Spinal cord (tissue), 10 donors: ENCODE data around the gene MCC. TPM values are rescaled to one million over a fixed set of nuclear protein-coding genes. Genes with fewer than 3 reads are reported as not detected.

Source experiments
- DNase-seq, 6 donors: peaks; one replicate each; pipeline versions ENCODE4 v3.0.0 to v3.0.0-alpha.2; 2013 to 2015; ENCODE audit warnings: low spot score in 6 of 6, low read depth in 4 of 6
- H3K27ac ChIP-seq: one replicate; pipeline ENCODE4 v1.5.1; 2013; ENCODE audit warnings: low read depth, low read length, control low read depth
- H3K27me3 ChIP-seq: one replicate; pipeline ENCODE4 v1.6.1; 2013; ENCODE audit warnings: low read length; ENCODE audit not compliant: control insufficient read depth, insufficient read depth
- H3K36me3 ChIP-seq: one replicate; pipeline ENCODE4 v1.6.1; 2013; ENCODE audit warnings: low read length; ENCODE audit not compliant: control insufficient read depth, insufficient read depth
- H3K4me1 ChIP-seq: one replicate; pipeline ENCODE4 v1.6.1; 2013; ENCODE audit warnings: low read length; ENCODE audit not compliant: control insufficient read depth, insufficient read depth
- H3K4me3 ChIP-seq: one replicate; pipeline ENCODE4 v1.5.1; 2013; ENCODE audit warnings: low read depth, low read length, control low read depth
- H3K9me3 ChIP-seq: one replicate; pipeline ENCODE4 v1.6.1; 2013; ENCODE audit warnings: low read length; ENCODE audit not compliant: control insufficient read depth, insufficient read depth
- WGBS: methylation state at CpG from one replicate; pipeline ENCODE4 v1.1.5; 2013; ENCODE audit warnings: missing lambda C conversion rate; ENCODE audit not compliant: insufficient coverage; 5-methylcytosine and 5-hydroxymethylcytosine counted together
- polyA plus RNA-seq, 2 donors: library from polyadenylated mRNA; unstranded; fragments of 120-200 nt; gene quantifications; one replicate each; pipeline ENCODE4 v1.2.1, GENCODE V29; 2013; ENCODE audit not compliant: insufficient read length in 2 of 2
- total RNA-seq, 2 donors: library from RNA; depleted of rRNA in 1 of 2; stranded (reverse); fragments of 120-200 nt in 1 of 2; fragments of >200 nt in 1 of 2; gene quantifications; one replicate each; pipeline versions ENCODE4 v1.2.3 to v1.2.4, GENCODE V29; 2013 to 2014
- donor health status: healthy.

MCC gene
- total and polyA plus RNA-seq, 4 donors: 19.2 to 31.7 (median 26.6) TPM

DNA sequence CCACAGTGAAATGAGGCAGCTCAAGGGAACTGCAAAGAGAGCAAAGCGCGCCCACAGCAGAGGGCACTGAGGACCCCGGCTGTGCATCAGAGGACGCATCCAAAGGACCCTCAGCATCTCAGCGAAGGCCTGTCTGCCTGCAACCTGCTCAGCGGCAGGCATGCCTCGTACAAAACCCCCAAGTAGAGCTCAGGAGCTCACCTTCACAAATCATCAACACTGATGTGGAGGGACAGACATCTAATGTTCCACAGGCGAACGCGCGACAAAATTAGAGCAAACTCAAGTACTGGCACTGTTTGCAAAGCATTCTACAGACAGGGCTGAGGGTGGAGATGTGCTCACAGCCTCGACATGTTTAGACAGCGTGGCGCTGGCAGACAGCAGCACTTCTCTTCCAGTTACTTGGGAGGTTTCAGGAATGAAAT lies 430.7 kb downstream of the MCC start:
- Histone ChIP-seq H3K27me3 (no peaks in the 10 kb centered on the region), H3K27ac (no peak overlapping the region), H3K4me1 (peaks cover 43% of the 10 kb centered on the region), H3K4me3 (no peak overlapping the region), H3K9me3 (no peaks in the 10 kb centered on the region), H3K36me3 (peaks cover 10% of the 10 kb centered on the region)
- peak in 2 of 6 donors; percentile 51 to 80 for DNase-seq
- 60% methylated on average over 5 of the region's 14 CpGs for WGBS

DNA sequence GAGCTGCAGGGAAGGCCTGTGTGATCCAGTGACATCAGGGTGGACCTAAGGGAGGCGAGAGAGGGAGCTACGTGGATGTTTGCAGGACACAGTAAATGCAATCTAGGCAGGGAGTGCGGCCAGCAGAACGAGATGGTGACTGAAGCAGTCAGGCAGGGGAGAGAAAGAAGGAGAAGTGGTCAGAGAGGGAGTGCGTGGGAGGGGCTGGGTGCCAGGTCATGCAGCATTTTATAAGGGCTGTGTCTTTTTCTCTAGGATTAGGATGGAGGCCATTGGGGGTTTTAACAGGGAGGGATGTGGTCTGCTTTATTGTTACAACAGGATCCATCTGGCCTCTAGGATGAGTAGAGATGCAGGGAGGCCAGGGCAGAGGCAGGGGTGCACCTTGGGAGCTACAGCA lies 431.3 kb downstream of the MCC start:
- Histone ChIP-seq H3K36me3 (peaks cover 10% of the 10 kb centered on the region), H3K9me3 (no peaks in the 10 kb centered on the region), H3K4me1 (peaks cover 43% of the 10 kb centered on the region), H3K27me3 (no peaks in the 10 kb centered on the region), H3K27ac (no peak overlapping the region), H3K4me3 (no peak overlapping the region)
- 78% methylated on average over 5 of the region's 5 CpGs for WGBS
- no peak for DNase-seq

- H3K4me1 ChIP-seq: peaks cover 34% of the 10 kb centered on the region
- no peak for DNase-seq
- peaks cover 18% of the 10 kb centered on the region for H3K36me3 ChIP-seq
- no peak overlapping the region for H3K4me3 ChIP-seq
- H3K27ac ChIP-seq: no peak overlapping the region
- 97% methylated on average over 11 of the region's 11 CpGs for WGBS
- H3K9me3 ChIP-seq: no peaks in the 10 kb centered on the region
- H3K27me3 ChIP-seq: no peaks in the 10 kb centered on the region
These were observed 433.4 kb downstream of the MCC start for GRCh38 chr5:113054899-113055298.

GRCh38 chr5:113053511-113053995 lies 434.7 kb downstream of the MCC start:
- Histone ChIP-seq H3K27ac (no peak overlapping the region), H3K4me3 (no peak overlapping the region), H3K36me3 (peaks cover 29% of the 10 kb centered on the region), H3K27me3 (no peaks in the 10 kb centered on the region), H3K9me3 (no peaks in the 10 kb centered on the region), H3K4me1 (peaks cover 20% of the 10 kb centered on the region)
- 97% methylated on average over 6 of the region's 9 CpGs for WGBS
- no peak for DNase-seq

- Histone ChIP-seq H3K4me1 (peaks cover 12% of the 10 kb centered on the region), H3K9me3 (no peaks in the 10 kb centered on the region), H3K36me3 (peaks cover 29% of the 10 kb centered on the region), H3K4me3 (no peak overlapping the region), H3K27me3 (no peaks in the 10 kb centered on the region), H3K27ac (no peak overlapping the region)
- 91% methylated on average over 8 of the region's 10 CpGs for WGBS
- no peak for DNase-seq
These were observed 436.0 kb downstream of the MCC start for GRCh38 chr5:113052041-113052795.

- peak overlapping the region; percentile 29 for H3K27ac ChIP-seq
- H3K9me3 ChIP-seq: no peaks in the 10 kb centered on the region
- H3K36me3 ChIP-seq: peaks cover 29% of the 10 kb centered on the region
- H3K4me1 ChIP-seq: peaks cover 14% of the 10 kb centered on the region
- H3K27me3 ChIP-seq: no peaks in the 10 kb centered on the region
- DNase-seq: peak in 1 of 6 donors; percentile 58
- 87% methylated on average over 4 of the region's 9 CpGs for WGBS
- H3K4me3 ChIP-seq: no peak overlapping the region
These were observed 437.4 kb downstream of the MCC start for GRCh38 chr5:113050721-113051382.

DNA sequence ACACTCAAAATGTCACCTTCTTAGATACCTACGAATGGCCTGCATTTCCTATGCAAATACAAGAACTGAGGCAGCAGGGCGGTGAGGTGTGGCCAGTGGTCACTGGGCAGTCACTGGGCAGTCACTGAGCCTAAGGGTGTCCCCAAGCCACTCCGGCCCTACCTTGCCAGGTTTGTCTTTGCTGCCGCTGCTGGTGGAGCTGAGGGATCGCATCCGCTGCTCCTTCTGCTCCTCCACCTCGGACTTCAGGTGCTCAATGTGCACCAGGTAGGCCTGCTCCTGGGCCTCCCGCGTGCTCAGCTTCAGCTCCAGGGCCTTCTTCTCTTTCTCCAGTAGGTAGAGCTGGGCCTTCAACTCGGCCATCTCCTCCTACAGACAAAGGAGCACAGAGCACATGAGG lies 439.3 kb downstream of the MCC start:
- no peak for DNase-seq
- Histone ChIP-seq H3K4me3 (no peak overlapping the region), H3K27ac (no peak overlapping the region), H3K4me1 (peaks cover 21% of the 10 kb centered on the region), H3K27me3 (no peaks in the 10 kb centered on the region), H3K9me3 (no peaks in the 10 kb centered on the region), H3K36me3 (peaks cover 19% of the 10 kb centered on the region)
- WGBS: 94% methylated on average over 10 of the region's 10 CpGs

DNA sequence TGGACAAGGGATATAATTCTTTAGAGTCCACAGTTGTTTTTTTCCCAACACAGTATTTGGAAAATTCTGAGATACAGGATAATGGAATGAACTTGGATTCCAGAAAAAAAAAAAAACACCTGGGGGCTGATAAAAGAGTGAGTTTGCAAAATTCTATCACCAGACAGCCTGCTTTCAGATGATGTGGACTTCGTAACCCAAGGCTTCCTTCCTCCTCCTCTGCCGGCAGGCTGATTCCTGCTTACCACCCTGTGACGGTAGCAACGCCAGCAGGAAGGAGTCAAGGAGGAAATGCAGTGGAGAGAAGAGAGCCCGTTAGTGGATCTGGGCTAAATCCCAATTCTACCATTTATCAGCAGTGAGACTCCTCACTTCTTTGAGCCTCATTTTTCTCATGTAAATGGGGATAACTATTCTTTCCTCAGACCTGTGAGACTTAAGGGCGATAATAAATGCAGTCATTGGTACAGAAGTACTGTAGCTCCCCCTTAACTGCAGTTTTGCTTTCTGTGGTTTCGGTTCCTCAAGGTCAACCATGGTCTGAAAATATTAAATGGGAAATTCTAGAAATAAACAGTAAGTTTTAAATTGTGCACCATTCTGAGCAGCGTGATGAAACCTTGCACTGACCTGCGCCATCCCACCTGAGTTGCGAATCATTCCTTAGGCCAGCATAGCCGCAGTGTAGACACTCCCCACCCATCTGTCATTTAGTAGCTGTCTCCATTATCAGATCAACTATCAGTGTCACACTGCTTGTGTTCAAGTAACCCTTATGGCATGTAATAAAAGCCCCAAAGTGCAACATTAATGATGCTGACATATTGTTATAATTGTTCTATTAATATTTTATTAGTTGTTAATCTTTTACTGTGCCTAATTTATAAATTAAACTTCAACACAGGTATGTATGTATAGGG lies 440.3 kb downstream of the MCC start:
- Histone ChIP-seq H3K36me3 (peaks cover 19% of the 10 kb centered on the region), H3K27me3 (no peaks in the 10 kb centered on the region), H3K4me3 (no peak overlapping the region), H3K9me3 (no peaks in the 10 kb centered on the region), H3K27ac (peak overlapping the region; percentile 37), H3K4me1 (peaks cover 29% of the 10 kb centered on the region)
- WGBS: 87% methylated on average over 4 of the region's 11 CpGs
- peak in 2 of 6 donors; percentile 41 to 44 for DNase-seq

DNA sequence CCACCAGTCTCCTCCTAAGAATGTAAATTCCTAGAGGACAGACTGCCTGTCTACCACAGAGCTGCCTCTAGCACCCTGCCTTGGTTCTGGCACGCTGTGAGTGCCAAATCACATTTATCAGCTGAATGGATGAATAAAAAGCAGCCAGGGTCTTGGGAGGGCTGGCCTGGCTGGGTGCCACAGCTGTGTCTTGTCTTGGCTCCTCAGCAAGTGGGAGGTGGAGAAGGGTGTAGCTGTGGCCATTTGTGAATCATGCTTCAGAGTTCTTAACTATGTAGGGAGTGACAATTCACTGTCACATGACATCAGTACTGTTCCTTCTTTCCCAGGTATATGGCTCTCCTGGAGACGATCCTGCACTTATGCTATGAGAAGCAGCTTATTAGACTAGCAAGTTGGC lies 441.0 kb downstream of the MCC start:
- 27% methylated on average over 1 of the region's 2 CpGs for WGBS
- H3K36me3 ChIP-seq: peaks cover 19% of the 10 kb centered on the region

More for the DNA sequence above, 441.0 kb downstream of the MCC start:
- H3K27me3 ChIP-seq: no peaks in the 10 kb centered on the region
- DNase-seq: peak in 4 of 6 donors; percentile 56 to 93 (median 76)
- H3K4me3 ChIP-seq: no peak overlapping the region
- H3K27ac ChIP-seq: no peak overlapping the region
- peaks cover 29% of the 10 kb centered on the region for H3K4me1 ChIP-seq
- no peaks in the 10 kb centered on the region for H3K9me3 ChIP-seq
